Measurements from ENCODE around the gene SQSTM1. TPM values are rescaled to one million over a fixed set of nuclear protein-coding genes. Genes with fewer than 3 reads are reported as not detected.

The SQSTM1 gene
- total and polyA plus RNA-seq, 2 donors (not counting 1 experiment from before 2014, with no cell fraction given), result 72.2 to 400 TPM

GRCh38 chr5:179817890-179818745 is 2.6 kb upstream of the SQSTM1 start:
- peak overlapping the region; percentile 98 for H3K9ac ChIP-seq (ENCODE audit: low read length)
- 88% methylated on average over 10 of the region's 14 CpGs for WGBS (ENCODE audit: insufficient coverage)
- intact Hi-C loops (cut with micrococcal nuclease), result loop anchor here (5.0 kb wide), 2 partner anchors 254 to 266 kb away; partner anchors contain the start of genes RNF130 and RUFY1

More at GRCh38 chr5:179817890-179818745, 2.6 kb upstream of the SQSTM1 start:
- Mint-ChIP-seq H3K27ac (peak overlapping the region; percentile 96), H3K27me3 (no peaks in the 10 kb centered on the region), H3K9me3 (ENCODE audit: insufficient read depth) (no peaks in the 10 kb centered on the region), H3K4me1 (peaks cover 50% of the 10 kb centered on the region), H3K4me3 (peak overlapping the region; percentile 91)
- H3K27me3 ChIP-seq (replicated peaks in 1 of 4; ENCODE audit: control extremely low read depth in 1 of 4, control insufficient read depth in 3 of 4, insufficient read depth in 4 of 4, low read length in 3 of 4), result peaks cover 0 to 6% (median 0%) of the 10 kb centered on the region in 4 experiments
- H3K79me2 ChIP-seq (ENCODE audit: control insufficient read depth, insufficient read depth, low read length), result peaks cover 39% of the 10 kb centered on the region
- peaks cover 24% of the 10 kb centered on the region for H4K20me1 ChIP-seq (ENCODE audit: control insufficient read depth, insufficient read depth, low read length, poor library complexity, severe bottlenecking)
- H3K36me3 ChIP-seq (replicated peaks in 1 of 2; ENCODE audit: control extremely low read depth in 1 of 2, control insufficient read depth in 1 of 2, extremely low read depth in 1 of 2, insufficient read depth in 2 of 2, low read length in 1 of 2), result peaks cover 0 to 10% of the 10 kb centered on the region in 2 experiments
- H3K4me1 ChIP-seq (ENCODE audit: control insufficient read depth in 2 of 2, insufficient read depth in 2 of 2, low read length in 2 of 2), result peaks cover 40 to 52% of the 10 kb centered on the region in 2 donors
- peak overlapping the region; percentile 73 to 98 for H3K27ac ChIP-seq (ENCODE audit: low read length in 2 of 2)
- ChIA-PET POLR2A (interaction anchor here (1.9 to 3.4 kb wide), 2 partner anchors 11 to 22 kb away, joined by 8 to 44 read pairs; partner anchors contain the start of gene MGAT4B), CTCF (no interaction called here)
- peak overlapping the region; percentile 98 for H3K4me2 ChIP-seq (replicated peaks; ENCODE audit: low read depth, low read length, poor library complexity, severe bottlenecking)
- peak overlapping the region; percentile 66 for H2AFZ ChIP-seq (ENCODE audit: insufficient read depth, low read depth, low read length, poor library complexity, severe bottlenecking)
- peaks cover 0 to 3% (median 0%) of the 10 kb centered on the region in 3 donors for H3K9me3 ChIP-seq (ENCODE audit: control extremely low read depth in 1 of 3, control insufficient read depth in 2 of 3, insufficient read depth in 1 of 3, low read length in 2 of 3)
- peak; percentile 44 for DNase-seq
- TF ChIP-seq EZH2 (IDR thresholded peaks at IDR 0.05; ENCODE audit: borderline replicate concordance, insufficient read depth, low read depth, low read length, poor library complexity, severe bottlenecking), result no peak
- TF ChIP-seq, protein P1, sequence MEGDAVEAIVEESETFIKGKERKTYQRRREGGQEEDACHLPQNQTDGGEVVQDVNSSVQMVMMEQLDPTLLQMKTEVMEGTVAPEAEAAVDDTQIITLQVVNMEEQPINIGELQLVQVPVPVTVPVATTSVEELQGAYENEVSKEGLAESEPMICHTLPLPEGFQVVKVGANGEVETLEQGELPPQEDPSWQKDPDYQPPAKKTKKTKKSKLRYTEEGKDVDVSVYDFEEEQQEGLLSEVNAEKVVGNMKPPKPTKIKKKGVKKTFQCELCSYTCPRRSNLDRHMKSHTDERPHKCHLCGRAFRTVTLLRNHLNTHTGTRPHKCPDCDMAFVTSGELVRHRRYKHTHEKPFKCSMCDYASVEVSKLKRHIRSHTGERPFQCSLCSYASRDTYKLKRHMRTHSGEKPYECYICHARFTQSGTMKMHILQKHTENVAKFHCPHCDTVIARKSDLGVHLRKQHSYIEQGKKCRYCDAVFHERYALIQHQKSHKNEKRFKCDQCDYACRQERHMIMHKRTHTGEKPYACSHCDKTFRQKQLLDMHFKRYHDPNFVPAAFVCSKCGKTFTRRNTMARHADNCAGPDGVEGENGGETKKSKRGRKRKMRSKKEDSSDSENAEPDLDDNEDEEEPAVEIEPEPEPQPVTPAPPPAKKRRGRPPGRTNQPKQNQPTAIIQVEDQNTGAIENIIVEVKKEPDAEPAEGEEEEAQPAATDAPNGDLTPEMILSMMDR (IDR thresholded peaks at IDR 0.05), result no peak
- peak overlapping the region in 4 of 5 experiments; percentile 38 to 59 (median 50) for H3K4me3 ChIP-seq (ENCODE audit: control extremely low read depth in 1 of 5, extremely low read depth in 1 of 5, insufficient read depth in 1 of 5, low read depth in 2 of 5, low read length in 4 of 5)
- no peak for ATAC-seq (ENCODE audit: low read depth)

Measured in B cell (primary cell).